Natural killer cell (primary cell): ENCODE measurements around the gene CITED1. TPM values are rescaled to one million over a fixed set of nuclear protein-coding genes. Genes with fewer than 3 reads are reported as not detected.

Experiments
- ATAC-seq, 3 donors: fragments of 150-1000 bp in 2 of 3; fragments of 200-7000 bp in 1 of 3; cut with Tn5 transposase; 1 replicate in 1 of 3; 2 replicates in 2 of 3; pipeline ENCODE4 v1.10.0; 2021; ENCODE audit warnings: mild to moderate bottlenecking in 2 of 3, moderate library complexity in 2 of 3
- DNase-seq, 2 donors: peaks; one replicate each; pipeline versions ENCODE4 v3.0.0 to v3.0.0-alpha.2; 2013 to 2021; ENCODE audit warnings: mixed read lengths in 1 of 2
- H3K27ac ChIP-seq: one replicate; pipeline ENCODE4 v1.5.1; 2013; ENCODE audit warnings: mild to moderate bottlenecking, low read length
- H3K27me3 ChIP-seq: one replicate; pipeline ENCODE4 v1.6.1; 2013; ENCODE audit warnings: low read length; ENCODE audit not compliant: control insufficient read depth, insufficient read depth
- H3K36me3 ChIP-seq: one replicate; pipeline ENCODE4 v1.6.1; 2013; ENCODE audit warnings: low read length; ENCODE audit not compliant: control insufficient read depth, insufficient read depth
- H3K4me1 ChIP-seq: one replicate; pipeline ENCODE4 v1.6.1; 2013; ENCODE audit warnings: low read length; ENCODE audit not compliant: control insufficient read depth, insufficient read depth
- H3K4me3 ChIP-seq: one replicate; pipeline ENCODE4 v1.5.1; 2013; ENCODE audit warnings: low read length
- H3K9me3 ChIP-seq: one replicate; pipeline ENCODE4 v1.6.1; 2013; ENCODE audit warnings: low read length; ENCODE audit not compliant: control insufficient read depth, insufficient read depth
- H3K27ac Mint-ChIP-seq, 2 donors: one replicate each; pipeline ENCODE4 v1.8.0; 2022; ENCODE audit warnings: mild to moderate bottlenecking in 2 of 2, mixed read lengths in 2 of 2, moderate library complexity in 1 of 2
- H3K27me3 Mint-ChIP-seq, 2 donors: one replicate each; pipeline ENCODE4 v1.8.0; 2022; ENCODE audit warnings: low read depth in 2 of 2, mixed read lengths in 2 of 2
- H3K36me3 Mint-ChIP-seq: one replicate; pipeline ENCODE4 v1.8.0; 2022; ENCODE audit warnings: mixed read lengths
- H3K4me1 Mint-ChIP-seq, 2 donors: one replicate each; pipeline ENCODE4 v1.8.0; 2022; ENCODE audit warnings: mixed read lengths in 2 of 2
- H3K4me3 Mint-ChIP-seq: one replicate; pipeline ENCODE4 v1.8.0; 2022; ENCODE audit warnings: mild to moderate bottlenecking, moderate library complexity, mixed read lengths
- H3K9me3 Mint-ChIP-seq, 2 donors: one replicate each; pipeline ENCODE4 v1.8.0; 2022; ENCODE audit warnings: mixed read lengths in 2 of 2
- WGBS: methylation state at CpG from one replicate; pipeline ENCODE4 v1.1.7; 2013; ENCODE audit warnings: missing lambda C conversion rate; ENCODE audit not compliant: insufficient coverage; 5-methylcytosine and 5-hydroxymethylcytosine counted together
- intact Hi-C: fragments of 100-400 bp; cut with micrococcal nuclease; formaldehyde crosslinking; loops from one replicate; pipeline ENCODE4 v1.14.2; 2022
- total RNA-seq, 4 donors: library from RNA; stranded (reverse); fragments of 120-200 nt in 1 of 4; gene quantifications; one replicate each; pipeline versions ENCODE4 v1.2.3 to v1.2.4, GENCODE V29; 2013 to 2022
- TF ChIP-seq, protein P1 (sequence below): fragments of 200-600 bp; IDR thresholded peaks from one replicate; pipeline ENCODE4 v1.8.0; 2022; ENCODE audit warnings: antibody characterized with exemption

Gene CITED1
- total RNA-seq, 3 donors from 2014 or later (not counting 1 experiment from before 2014, with no cell fraction given): 0.49 TPM; not detected in 2

DNA sequence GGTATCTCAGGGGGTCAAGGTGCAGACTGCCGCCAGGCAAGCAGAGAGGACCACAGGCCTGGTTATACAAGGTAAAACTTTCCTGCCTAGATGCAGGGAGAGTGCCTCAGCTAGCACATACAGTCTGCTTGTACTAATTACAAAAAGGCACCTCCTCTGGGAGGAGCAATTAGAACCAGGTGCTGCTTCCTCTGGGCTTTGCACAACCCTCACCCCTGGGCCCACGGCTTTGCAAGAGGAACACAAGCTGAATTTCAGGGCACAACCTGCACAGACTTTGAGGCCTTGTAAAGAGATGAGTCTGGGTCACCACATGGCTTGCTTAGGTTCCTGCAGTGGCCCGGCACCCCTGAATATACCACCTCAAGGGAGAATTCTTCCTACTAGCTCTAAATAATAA lies 9.2 kb upstream of the CITED1 start:
- no peaks in the 10 kb centered on the region for H3K4me1 ChIP-seq
- no peak overlapping the region for H3K4me3 Mint-ChIP-seq
- ATAC-seq: no peak
- peaks cover 4% of the 10 kb centered on the region for H3K27me3 ChIP-seq
- no peak overlapping the region for H3K27ac ChIP-seq
- H3K27ac Mint-ChIP-seq: no peak overlapping the region
- H3K36me3 ChIP-seq: no peaks in the 10 kb centered on the region
- DNase-seq: no peak
- no peaks in the 10 kb centered on the region for H3K4me1 Mint-ChIP-seq
- no peak overlapping the region for H3K4me3 ChIP-seq
- intact Hi-C loops: no loop called here
- H3K36me3 Mint-ChIP-seq: no peaks in the 10 kb centered on the region
- WGBS: 49% methylated on average over 2 of the region's 3 CpGs
- H3K9me3 ChIP-seq: no peaks in the 10 kb centered on the region
- TF ChIP-seq, protein P1, sequence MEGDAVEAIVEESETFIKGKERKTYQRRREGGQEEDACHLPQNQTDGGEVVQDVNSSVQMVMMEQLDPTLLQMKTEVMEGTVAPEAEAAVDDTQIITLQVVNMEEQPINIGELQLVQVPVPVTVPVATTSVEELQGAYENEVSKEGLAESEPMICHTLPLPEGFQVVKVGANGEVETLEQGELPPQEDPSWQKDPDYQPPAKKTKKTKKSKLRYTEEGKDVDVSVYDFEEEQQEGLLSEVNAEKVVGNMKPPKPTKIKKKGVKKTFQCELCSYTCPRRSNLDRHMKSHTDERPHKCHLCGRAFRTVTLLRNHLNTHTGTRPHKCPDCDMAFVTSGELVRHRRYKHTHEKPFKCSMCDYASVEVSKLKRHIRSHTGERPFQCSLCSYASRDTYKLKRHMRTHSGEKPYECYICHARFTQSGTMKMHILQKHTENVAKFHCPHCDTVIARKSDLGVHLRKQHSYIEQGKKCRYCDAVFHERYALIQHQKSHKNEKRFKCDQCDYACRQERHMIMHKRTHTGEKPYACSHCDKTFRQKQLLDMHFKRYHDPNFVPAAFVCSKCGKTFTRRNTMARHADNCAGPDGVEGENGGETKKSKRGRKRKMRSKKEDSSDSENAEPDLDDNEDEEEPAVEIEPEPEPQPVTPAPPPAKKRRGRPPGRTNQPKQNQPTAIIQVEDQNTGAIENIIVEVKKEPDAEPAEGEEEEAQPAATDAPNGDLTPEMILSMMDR: no peak
- H3K9me3 Mint-ChIP-seq: no peaks in the 10 kb centered on the region
- peaks cover 3 to 14% of the 10 kb centered on the region in 2 donors for H3K27me3 Mint-ChIP-seq

DNA sequence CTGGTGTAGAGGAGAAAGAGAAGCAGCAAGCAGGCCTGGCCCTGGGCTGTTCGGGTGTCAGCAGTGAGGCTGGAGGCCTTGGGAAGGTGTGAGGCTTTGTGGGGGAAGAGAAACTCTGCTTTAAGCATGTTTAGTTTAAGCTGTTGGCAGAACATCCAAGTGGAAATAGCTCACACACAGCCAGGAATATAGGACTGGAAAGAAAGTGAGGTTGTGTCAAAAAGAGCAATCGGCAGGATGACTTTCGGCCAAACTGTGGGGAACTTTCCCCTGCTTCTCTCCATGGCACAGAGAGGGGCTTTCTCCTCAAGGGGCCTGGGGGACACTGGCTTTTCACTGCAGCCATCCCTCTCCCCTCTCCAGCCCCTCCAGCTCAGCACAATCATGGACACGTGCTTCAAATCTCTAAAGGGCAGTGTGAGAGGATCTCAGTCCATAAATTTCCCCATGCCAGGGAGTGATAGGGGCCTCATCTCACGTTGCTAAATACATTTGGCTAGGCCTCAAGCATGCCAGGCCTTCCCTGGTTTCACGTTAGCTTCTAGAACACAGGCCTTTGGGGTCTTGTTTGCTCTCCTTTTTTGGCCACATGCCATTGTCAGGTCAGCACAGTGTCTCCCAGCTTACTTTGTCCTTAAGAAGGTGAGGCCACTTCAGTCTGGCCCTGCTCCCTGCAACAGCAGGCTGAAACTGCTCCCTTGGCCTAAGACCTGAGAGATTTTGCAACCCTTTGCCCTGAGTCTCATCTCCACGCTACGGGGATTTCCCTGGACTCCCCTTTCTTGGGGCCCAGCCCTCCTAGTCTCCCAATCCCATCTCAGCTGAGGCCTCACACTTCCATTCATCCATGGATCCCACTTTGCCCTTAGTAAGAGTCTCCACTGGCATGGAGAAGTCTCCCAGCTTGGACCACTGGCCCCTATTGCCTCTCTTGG lies 8.3 kb upstream of the CITED1 start:
- intact Hi-C loops: no loop called here

DNA sequence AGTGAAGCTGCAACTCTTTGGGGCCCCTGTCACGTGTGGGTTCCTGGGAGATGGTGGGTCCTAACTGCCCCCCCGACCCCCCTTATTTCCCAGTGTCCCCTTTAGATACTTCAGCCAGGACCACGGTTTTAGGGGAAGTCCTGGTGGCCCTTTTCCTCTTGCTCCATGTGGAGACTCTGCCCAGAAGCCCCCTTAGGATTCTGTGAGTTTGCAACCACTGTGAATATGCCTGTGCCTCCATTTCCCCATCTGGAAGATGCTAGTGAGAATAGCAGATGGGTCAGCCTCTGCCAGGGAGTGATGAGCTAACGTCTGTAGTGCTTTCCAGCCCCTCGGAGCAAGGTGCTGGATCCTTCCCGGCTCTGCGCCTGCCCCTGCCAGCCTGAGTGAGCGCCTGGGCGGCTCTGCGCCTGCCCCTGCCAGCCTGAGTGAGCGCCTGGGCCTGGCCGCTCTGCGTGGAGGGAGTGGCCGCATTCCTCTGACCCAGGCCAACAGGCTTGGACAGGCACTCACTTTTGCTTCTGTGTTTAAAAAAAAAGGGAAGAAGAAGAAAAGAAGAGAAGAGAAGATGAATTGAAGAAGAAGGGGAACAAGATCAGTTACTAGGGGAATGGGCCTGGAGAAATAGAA lies 6.7 kb upstream of the CITED1 start:
- peaks cover 22% of the 10 kb centered on the region for H3K27me3 ChIP-seq
- 90% methylated on average over 14 of the region's 14 CpGs for WGBS
- H3K27ac ChIP-seq: no peak overlapping the region
- H3K36me3 ChIP-seq: no peaks in the 10 kb centered on the region
- H3K9me3 ChIP-seq: no peaks in the 10 kb centered on the region
- Mint-ChIP-seq H3K36me3 (no peaks in the 10 kb centered on the region), H3K4me3 (no peak overlapping the region), H3K4me1 (peaks cover 11 to 13% of the 10 kb centered on the region in 2 donors), H3K27ac (no peak overlapping the region), H3K9me3 (no peaks in the 10 kb centered on the region), H3K27me3 (peaks cover 19 to 24% of the 10 kb centered on the region in 2 donors)
- H3K4me3 ChIP-seq: no peak overlapping the region
- TF ChIP-seq, protein P1: no peak
- peaks cover 20% of the 10 kb centered on the region for H3K4me1 ChIP-seq
- intact Hi-C loops: no loop called here
- DNase-seq: no peak
- no peak for ATAC-seq

More for the DNA sequence above, 8.3 kb upstream of the CITED1 start:
- Mint-ChIP-seq H3K4me3 (no peak overlapping the region), H3K27me3 (peaks cover 10 to 14% of the 10 kb centered on the region in 2 donors), H3K36me3 (no peaks in the 10 kb centered on the region), H3K27ac (no peak overlapping the region), H3K9me3 (no peaks in the 10 kb centered on the region), H3K4me1 (no peaks in the 10 kb centered on the region)
- Histone ChIP-seq H3K4me1 (peaks cover 6% of the 10 kb centered on the region), H3K9me3 (no peaks in the 10 kb centered on the region), H3K4me3 (no peak overlapping the region), H3K27me3 (peaks cover 11% of the 10 kb centered on the region), H3K36me3 (no peaks in the 10 kb centered on the region), H3K27ac (no peak overlapping the region)
- WGBS: 94% methylated on average over 7 of the region's 8 CpGs
- DNase-seq: no peak
- no peak for ATAC-seq
- TF ChIP-seq, protein P1: no peak
